Hippocampal formation (tissue), 2 donors: ENCODE data around the gene SPRY1.

Source experiments
- DNase-seq, 2 donors: peaks; one replicate each; lab custom pipeline; 2025; lab: John Stamatoyannopoulos, UW

Gene SPRY1

GRCh38 chr4:123379392-123379791, 17.2 kb upstream of the SPRY1 start:
- DNase-seq, result no peak

GRCh38 chr4:123380728-123381716, 15.6 kb upstream of the SPRY1 start:
- no peak for DNase-seq

GRCh38 chr4:123381996-123382395, 14.6 kb upstream of the SPRY1 start:
- DNase-seq, result no peak

GRCh38 chr4:123383566-123383965, 13.0 kb upstream of the SPRY1 start:
- no peak for DNase-seq

GRCh38 chr4:123386609-123387008, 10.0 kb upstream of the SPRY1 start:
- no peak for DNase-seq

GRCh38 chr4:123390846-123391456, 5.6 kb upstream of the SPRY1 start:
- DNase-seq, result no peak

- DNase-seq, result no peak
Observed at GRCh38 chr4:123393721-123394120, 2.9 kb upstream of the SPRY1 start.

- peak in 1 of 2 donors; percentile 39 for DNase-seq
Observed at GRCh38 chr4:123397144-123398065, 810 bp downstream of the SPRY1 start.

- peak; percentile 28 to 54 for DNase-seq
Observed at GRCh38 chr4:123398066-123398852, 1.7 kb downstream of the SPRY1 start.

- peak; percentile 49 to 61 for DNase-seq
Observed at GRCh38 chr4:123398853-123399626, 2.4 kb downstream of the SPRY1 start.

- no peak for DNase-seq
Observed at GRCh38 chr4:123399627-123400358, 3.2 kb downstream of the SPRY1 start.

GRCh38 chr4:123401271-123402120, 4.9 kb downstream of the SPRY1 start:
- no peak for DNase-seq

- DNase-seq, result no peak
Observed at GRCh38 chr4:123402121-123402465, 5.5 kb downstream of the SPRY1 start.

GRCh38 chr4:123403080-123403604, 6.5 kb downstream of the SPRY1 start:
- no peak for DNase-seq

- DNase-seq, result no peak
Observed at GRCh38 chr4:123404533-123404932, 7.9 kb downstream of the SPRY1 start.

GRCh38 chr4:123405267-123405865, 8.8 kb downstream of the SPRY1 start:
- DNase-seq, result peak in 1 of 2 donors; percentile 9

- no peak for DNase-seq
Observed at GRCh38 chr4:123406872-123407271, 10.3 kb downstream of the SPRY1 start.

GRCh38 chr4:123408471-123409084, 12.0 kb downstream of the SPRY1 start:
- no peak for DNase-seq
